GM19328 (cell line): ENCODE data around the gene DDX53.

Experiments
- ATAC-seq: cut with Tn5 transposase; IDR thresholded peaks from one replicate; pipeline ENCODE4 v1.9.1; 2021; ENCODE audit warnings: mild to moderate bottlenecking, moderate library complexity; ENCODE audit not compliant: unreplicated experiment

Gene DDX53

DNA sequence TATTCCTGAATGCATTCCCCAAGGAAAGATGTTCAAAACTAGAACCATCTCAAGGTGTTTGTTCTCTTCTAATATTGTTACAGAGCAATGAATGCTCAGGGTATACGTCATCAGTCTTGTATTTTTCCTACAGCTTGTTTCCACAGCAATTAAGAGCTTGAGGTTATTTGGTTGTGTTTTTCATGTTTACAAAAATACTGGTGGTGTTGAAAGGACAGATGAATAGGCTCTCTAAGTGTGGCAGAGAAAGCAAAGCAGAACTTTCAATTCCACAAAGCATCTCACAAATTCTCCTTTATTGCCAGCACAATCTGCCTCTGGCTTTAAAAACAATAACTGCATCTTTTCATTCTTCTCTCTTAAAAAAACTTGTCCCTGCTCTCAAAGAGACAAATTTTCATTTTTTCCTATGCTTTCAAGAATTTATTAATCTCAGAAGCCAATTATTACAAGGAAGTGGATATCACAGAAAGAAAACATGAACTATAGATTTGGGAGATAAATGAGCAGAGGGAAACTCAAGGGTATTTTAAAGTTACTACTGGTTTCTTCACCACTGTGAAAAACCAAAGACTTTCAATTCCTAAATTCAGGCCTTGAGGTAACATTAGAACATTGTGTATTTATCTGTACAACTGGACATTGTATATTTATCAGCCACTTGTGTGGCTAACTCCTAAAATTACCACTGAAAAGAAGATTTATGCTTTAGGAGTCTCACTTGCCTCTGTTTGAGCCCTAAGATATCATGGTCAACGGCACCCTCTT lies 49.2 kb downstream of the DDX53 start:
- ATAC-seq, result no peak

- no peak for ATAC-seq
These were observed 52.6 kb downstream of the DDX53 start for GRCh38 chrX:23052324-23052723.
